NCI-H2196 treated with DMSO at 0.1 percent for 48 hours (cell line): Measurements from ENCODE around the gene TCEAL1.
A peak's percentile ranks its signal among the peaks of the same experiment; 100 is the strongest.
"Not testable (repeated sequence)": the region's sequence is repeated elsewhere in the genome, so short reads cannot be mapped to it uniquely, and the experiment has no call there.

Source experiments
- DNase-seq: peaks from one replicate; lab custom pipeline; 2025; ENCODE audit not compliant: unreplicated experiment; lab: John Stamatoyannopoulos, UW

The TCEAL1 gene

GRCh38 chrX:103628386-103629317 lies at the start of gene TCEAL1:
Gene TCEAL1 (plus strand): TSS chrX:103628975. CDS start chrX:103629917, 942 bp downstream.
- DNase-seq: peak; percentile 9

DNA sequence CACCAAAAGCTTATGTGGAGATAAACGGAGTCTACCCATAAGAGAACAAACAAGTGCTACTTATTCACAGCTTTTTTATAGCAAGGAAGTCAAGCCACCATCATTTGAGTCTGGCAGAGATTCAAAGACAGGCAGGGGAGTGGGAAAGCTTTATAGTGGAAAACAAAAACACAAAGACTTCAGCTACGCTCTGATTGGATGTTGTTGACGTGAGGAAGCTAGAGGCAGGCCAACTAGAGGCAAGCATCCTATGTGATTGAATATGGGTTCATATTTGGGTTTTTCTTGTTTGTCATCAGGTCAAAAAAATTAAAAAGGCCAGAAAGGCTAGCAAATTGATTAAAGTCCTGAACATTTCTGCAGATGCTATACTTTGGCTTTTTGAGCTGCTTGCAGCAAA lies 44.2 kb upstream of the TCEAL1 start:
- no peak for DNase-seq

GRCh38 chrX:103585411-103586313 lies 43.1 kb upstream of the TCEAL1 start, which contains the start of gene TCEAL4:
Gene TCEAL4 (plus strand): TSS chrX:103585515. CDS start chrX:103586676, 1,161 bp downstream.
- no peak for DNase-seq

DNA sequence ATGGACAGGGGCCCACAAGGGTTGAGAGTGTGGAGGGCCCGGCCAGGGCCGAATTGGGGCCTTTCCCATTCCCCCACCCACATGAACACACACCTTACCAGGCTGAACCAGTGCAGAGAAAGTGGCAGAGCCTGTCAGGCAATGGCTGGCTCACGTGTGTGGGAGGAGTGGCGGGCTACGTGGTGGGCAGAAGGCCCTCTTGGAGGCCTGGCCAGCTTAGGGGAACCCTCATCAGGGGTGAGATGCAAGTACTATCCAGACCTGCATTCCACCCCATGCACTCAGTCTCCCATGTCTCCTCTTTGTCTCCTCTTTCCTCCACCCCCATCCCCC lies 42.5 kb upstream of the TCEAL1 start:
- no peak for DNase-seq

DNA sequence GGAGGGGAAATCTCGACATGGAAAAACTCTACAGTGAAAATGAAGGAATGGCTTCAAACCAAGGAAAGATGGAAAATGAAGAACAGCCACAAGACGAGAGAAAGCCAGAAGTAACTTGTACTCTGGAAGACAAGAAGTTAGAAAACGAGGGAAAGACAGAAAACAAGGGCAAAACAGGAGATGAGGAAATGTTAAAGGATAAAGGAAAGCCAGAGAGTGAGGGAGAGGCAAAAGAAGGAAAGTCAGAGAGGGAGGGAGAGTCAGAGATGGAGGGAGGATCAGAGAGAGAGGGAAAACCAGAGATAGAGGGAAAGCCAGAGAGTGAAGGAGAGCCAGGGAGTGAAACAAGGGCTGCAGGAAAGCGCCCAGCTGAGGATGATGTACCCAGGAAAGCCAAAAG lies 42.1 kb upstream of the TCEAL1 start:
- no peak for DNase-seq

DNA sequence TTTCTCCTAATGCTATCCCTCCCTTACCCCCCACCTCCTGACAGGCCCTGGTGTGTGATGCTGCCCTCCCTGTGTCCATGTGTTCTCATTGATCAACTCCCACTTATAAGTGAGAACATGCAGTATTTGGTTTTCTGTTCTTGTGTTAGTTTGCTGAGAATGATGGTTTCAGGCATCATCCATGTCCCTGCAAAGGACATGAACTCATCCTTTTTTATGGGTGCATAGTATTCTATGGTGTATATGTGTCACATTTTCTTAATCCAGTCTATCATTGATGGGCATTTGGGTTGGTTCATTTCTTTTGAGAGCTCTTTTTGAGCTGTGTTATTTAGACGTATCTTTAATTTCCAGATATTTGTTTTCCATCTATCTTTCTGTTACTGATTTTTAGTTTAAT lies 36.5 kb upstream of the TCEAL1 start:
- DNase-seq: not testable (repeated sequence)

GRCh38 chrX:103595202-103595601 lies 33.6 kb upstream of the TCEAL1 start:
- DNase-seq: not testable (repeated sequence)

GRCh38 chrX:103607364-103608305 lies 21.1 kb upstream of the TCEAL1 start, which contains the start of gene TCEAL3:
Gene TCEAL3 (plus strand): TSS chrX:103607963. CDS start chrX:103609065, 1,102 bp downstream.
- no peak for DNase-seq

DNA sequence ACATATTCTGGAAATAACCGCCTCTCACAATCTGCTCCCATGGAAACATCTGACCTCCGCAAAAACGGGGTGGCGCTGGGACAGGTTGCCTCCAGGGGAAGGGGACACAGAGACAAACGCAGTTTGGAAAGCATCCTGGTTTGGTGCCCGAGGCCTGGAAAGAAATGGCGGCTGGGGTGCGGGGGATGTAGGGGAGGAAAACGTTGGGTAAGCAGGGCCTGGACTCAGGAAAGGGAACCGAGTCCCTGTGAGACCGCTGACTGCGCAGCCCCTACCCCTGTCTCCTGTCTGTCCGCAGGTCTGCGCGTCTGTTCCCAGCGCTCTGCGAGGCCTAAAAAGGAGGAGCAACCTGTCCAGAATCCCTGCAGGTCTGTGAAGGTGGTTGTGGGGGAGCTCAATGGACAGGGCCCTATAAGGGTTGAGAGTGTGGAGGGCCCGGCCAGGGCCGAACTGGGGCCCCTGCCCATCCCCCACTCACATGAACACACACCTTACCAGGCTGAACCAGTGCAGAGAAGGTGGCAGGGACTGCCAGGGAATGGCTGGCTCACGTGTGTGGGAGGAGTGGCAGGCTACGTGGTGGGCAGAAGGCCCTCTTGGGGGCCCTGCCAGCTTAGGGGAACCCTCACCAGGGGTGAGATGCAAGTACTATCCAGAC lies 20.3 kb upstream of the TCEAL1 start:
- no peak for DNase-seq

DNA sequence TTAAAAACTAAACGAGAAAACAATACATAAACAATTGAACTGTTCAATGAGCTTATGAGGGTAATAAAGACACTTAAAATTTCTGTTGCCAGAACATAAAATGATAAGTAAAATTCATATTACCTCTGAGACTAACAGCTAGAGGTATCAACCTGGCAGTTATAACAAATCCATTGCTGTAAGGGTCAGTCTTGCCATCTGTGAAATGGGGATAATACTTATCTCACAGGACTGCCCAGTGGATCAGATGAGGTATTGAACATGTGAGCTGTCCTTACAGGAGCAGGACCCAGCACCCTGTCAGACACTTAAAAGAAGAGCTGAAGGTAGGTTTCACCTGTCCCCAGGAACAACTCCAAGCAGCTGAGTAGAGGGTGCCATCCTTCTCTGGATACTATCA lies 18.5 kb upstream of the TCEAL1 start:
- no peak for DNase-seq

DNA sequence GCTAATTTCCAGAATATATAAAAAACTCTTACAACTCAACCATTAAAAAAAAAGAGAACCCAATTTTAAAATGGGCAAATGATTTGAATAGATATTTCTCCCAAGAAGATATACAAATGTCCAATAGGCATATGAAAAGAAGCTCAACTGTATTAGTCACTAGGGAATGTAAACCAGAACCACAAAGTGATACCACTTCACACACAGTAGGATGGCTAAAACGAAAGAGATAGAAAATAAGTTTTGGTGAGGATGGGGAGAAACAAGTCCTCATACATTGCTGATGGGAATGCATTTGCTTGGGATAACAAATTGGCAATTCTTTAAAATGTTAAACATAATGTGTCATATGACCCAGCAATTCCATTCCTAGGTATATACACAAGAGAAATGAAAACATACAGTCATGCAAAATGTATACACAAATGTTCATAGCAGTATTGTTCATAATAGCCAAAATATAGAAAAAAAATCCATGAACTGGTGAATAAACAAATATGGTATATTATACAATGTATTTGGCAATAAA lies 15.3 kb upstream of the TCEAL1 start:
- no peak for DNase-seq

DNA sequence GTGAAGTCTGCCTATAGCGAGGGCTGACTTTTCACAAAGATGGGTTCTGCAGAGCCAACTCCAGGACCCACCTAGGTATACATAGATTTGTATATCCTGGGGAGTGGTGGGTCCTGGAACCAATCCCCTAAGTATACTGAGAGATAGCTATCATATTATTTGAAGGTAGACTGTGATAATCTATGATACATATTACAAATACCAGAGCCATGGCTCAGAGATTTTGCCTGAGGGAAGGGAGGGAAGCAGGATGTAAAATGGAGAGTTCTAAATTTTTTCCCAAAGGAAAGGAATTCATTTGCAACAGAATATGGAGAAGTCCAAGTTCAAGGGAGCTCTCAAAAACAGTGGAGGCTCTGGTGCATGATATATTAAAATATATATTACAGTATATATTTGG lies 13.8 kb upstream of the TCEAL1 start:
- no peak for DNase-seq

DNA sequence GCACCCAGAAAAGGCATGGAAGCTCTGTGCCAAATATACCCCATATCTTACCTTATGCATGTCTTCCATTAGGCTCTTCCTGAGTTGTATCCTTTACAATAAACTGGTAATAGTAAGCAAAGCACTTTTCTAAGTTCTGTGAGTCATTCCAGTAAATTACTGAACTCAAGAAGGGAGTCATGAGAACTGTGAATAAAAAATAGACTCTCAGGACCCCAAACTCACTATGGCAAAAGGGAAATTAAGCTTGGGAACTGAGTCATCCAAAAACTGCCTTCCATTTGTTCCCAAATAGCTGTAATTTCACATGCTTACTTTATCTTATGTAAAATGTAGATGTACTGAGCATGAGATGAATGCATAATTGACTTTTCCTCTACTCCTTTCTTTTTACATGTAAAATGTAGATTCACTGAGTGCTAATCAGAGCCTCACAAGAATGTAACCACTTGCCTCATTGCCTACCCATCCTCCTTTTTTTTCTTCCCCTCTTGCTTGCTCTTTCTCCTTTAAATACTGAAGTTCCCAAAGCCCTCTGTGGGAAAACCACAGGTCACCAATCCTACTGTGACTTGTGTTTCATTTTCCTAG lies 12.9 kb upstream of the TCEAL1 start:
- no peak for DNase-seq

DNA sequence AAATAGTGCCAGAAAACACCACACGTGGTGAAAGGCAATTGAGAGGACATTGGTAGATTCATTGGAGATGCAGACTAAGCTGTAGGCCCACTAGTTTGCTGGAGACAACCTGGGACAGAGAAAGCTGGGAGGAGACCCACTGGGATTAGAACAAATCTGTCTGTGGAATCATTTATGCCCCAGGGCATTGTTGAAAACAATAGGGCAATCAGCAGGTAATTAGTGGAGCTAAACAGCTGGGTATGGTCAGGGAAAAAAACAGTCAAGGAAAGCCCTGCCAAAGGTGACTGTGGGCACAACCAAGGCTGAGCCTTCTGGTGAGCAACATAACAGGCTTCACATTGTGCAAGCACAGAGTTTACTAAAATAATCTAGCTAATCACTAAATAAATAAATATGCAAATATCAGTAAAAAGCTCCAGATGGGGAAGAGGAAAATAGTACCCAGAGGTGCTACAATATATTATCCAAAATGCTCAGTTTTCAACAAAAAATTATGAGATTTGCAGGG lies 12.0 kb upstream of the TCEAL1 start:
- no peak for DNase-seq

DNA sequence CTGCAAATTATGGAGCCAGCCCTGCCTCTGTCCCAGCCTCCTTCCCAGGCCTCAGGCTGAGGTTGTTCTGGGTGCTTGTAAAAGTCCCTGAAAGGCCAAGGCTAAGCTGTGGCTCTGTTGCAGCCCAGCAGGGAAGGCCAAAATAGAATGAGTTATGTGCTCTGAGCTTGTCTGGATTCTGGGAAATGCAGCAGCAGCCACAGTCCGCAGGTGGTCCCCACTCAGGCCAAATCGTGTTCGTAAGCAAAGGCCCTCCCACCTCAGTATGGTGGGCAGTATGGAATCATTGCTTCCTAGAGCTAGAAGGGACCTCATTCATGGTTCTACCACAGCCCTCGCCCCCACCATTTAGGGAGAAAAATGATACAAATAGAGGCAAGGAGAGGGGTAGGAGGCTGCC lies 4.7 kb upstream of the TCEAL1 start:
- no peak for DNase-seq

- no peak for DNase-seq
Measured at GRCh38 chrX:103626855-103627254, 1.9 kb upstream of the TCEAL1 start.

- DNase-seq: peak; percentile 25
Measured at GRCh38 chrX:103629318-103630170, 769 bp downstream of the TCEAL1 start.

DNA sequence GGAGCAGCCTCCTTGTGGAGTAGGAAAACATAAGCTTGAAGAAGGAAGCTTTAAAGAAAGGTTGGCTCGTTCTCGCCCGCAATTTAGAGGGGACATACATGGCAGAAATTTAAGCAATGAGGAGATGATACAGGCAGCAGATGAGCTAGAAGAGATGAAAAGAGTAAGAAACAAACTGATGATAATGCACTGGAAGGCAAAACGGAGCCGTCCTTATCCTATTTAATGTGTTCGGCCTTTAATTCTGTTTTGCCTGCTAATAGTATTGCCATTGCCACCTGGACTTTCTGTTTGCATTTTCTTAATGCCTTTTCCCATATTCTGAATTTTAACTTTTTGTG lies 1.4 kb downstream of the TCEAL1 start:
- DNase-seq: no peak
